GM18517 (cell line): ENCODE measurements around the gene DLG4.
"Not testable (repeated sequence)": the region's sequence is repeated elsewhere in the genome, so short reads cannot be mapped to it uniquely, and the experiment has no call there.

Experiments used
- ATAC-seq: cut with Tn5 transposase; IDR thresholded peaks from one replicate; pipeline ENCODE4 v1.9.1; 2021; ENCODE audit warnings: mild to moderate bottlenecking, moderate library complexity; ENCODE audit not compliant: unreplicated experiment

Gene DLG4

DNA sequence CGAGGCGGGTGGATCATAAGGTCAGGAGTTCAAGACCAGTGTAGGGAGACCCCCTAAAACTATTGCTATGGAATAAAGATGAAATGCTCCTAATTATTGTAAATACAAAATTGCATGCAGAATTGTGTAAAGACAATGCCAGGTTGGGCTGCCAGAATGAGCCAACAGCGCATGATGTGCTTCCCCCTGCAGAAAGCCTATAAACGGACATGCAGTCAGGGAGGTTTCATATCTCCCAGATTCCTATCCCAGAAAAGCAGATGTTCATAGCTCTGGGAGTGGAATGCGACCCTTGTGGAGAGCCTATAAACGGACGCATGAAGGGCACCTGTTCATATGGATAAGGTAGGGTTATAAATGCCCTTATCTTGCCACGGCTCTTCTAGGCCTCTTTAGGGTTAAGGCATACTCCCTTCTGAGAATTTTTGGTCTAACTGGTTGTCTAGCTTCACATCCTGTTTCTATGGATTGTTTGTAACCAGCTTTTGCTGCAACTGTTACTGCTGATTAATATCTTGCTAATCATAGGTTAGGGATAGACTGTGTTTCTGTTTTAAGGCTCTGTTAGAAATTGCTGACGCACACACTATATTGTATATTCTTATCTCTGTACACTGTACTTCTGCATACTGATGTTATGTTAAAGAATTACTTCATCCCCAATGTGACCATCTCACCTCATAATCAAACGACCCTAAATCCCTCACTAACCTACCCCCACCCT, 50.6 kb downstream of the DLG4 start:
- ATAC-seq, result not testable (repeated sequence)

DNA sequence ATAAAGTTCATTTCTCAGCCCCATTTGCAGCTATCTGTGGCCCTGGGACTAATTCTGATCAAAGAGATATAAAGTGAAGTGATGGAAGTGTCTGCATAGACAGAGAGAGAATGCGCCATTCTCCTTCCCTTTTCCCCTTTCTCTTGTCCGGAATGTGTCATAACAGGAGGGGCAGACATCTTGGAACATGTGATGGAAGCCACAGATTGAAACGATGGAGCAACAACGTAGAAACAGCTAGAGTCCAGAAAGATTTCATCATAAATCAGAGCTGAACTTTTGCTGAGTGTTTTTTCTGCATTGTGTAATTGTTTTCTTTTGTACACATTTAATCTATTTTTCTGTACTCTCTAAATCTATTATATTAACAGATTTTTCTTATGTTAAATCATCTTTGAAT, 51.8 kb downstream of the DLG4 start:
- ATAC-seq, result no peak

GRCh38 chr17:7166873-7167272, 52.8 kb downstream of the DLG4 start:
- no peak for ATAC-seq

DNA sequence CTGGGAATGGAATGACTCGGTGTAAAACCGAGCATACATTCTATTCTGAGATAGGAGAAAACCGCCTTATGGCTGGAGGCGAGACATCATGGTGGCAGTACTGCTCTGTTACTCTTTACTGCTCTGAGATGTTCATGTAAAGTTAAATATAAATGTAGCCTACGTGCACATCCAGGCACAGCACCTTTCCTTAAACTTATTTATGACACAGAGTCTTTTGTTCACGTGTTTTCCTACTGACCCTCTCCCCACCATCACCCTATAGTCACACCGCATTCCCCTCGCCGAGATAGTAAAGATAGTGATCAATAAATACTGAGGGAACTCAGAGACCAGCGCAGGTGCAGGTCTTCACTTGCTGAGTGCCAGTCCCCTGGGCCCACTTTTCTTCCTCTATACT, 60.1 kb downstream of the DLG4 start:
- not testable (repeated sequence) for ATAC-seq

DNA sequence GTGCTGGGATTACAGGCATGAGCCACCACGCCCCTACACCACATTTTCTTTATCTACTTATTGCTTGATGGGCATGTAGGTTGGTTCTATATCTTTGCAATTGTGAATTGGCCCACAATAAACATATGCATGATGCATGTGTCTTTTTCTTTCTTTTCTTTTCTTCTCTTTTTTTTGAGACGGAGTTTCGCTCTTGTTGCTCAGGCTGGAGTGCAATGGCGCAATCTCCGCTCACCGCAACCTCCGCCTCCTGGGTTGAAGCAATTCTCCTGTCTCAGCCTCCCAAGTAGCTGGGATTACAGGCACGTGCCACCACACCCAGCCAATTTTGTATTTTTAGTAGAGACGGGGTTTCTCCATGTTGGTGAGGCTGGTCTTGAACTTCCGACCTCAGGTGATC, 61.2 kb downstream of the DLG4 start:
- ATAC-seq, result not testable (repeated sequence)

DNA sequence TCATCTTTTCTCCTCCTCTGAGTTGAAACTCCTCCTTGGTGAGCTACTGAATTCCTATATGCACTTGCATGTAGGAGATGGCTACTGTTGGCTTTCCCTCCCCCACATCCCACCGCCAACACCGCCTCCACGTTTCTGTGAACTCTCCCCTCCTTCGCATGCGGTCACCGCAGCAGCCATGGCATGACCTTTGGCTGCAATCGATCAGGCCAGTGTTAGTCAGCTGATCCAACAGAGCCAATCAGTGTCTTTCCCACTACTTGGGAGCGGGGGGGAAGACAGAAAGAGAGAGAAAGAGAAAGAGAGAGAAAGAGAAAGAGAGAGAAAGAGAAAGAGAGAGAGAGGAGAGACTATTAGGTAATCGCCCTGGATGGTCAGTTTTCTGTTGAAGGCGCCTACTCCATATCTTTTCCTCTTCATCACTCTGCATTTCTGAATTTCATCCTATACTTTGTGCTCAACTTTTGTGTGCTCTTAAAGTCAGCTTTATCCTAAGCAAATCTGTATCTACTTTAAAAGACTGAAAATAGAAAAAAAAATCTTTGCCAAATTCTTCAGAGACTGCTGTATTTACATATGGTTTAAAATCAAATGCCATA, 63.2 kb downstream of the DLG4 start:
- no peak for ATAC-seq

GRCh38 chr17:7147772-7148171, 71.9 kb downstream of the DLG4 start:
- ATAC-seq, result no peak

- no peak for ATAC-seq
Measured at GRCh38 chr17:7146115-7146514, 73.5 kb downstream of the DLG4 start.

- ATAC-seq, result no peak
Measured at GRCh38 chr17:7144213-7144612, 75.4 kb downstream of the DLG4 start.

- ATAC-seq, result no peak
Measured at GRCh38 chr17:7141824-7142223, 77.8 kb downstream of the DLG4 start.

DNA sequence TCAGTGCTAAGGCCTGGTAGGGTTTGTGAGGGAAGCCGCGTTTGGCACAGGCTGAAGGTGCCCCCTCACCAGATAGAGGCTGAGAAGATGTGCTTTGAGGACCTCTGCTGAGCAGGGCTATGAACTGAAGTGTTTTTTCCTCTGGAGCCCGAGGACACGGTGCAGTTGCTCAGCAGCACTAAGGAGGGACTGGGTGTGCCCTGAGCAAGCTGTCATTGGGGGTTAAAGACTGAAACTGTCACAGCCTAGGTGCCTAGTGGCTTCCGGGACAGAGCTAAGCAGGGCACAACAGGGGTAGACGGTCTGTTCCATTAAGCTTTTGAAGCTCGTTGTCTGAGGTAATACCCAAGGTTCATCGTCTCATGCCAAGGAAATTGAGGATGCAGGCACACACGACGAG, 80.2 kb downstream of the DLG4 start:
- ATAC-seq, result no peak

DNA sequence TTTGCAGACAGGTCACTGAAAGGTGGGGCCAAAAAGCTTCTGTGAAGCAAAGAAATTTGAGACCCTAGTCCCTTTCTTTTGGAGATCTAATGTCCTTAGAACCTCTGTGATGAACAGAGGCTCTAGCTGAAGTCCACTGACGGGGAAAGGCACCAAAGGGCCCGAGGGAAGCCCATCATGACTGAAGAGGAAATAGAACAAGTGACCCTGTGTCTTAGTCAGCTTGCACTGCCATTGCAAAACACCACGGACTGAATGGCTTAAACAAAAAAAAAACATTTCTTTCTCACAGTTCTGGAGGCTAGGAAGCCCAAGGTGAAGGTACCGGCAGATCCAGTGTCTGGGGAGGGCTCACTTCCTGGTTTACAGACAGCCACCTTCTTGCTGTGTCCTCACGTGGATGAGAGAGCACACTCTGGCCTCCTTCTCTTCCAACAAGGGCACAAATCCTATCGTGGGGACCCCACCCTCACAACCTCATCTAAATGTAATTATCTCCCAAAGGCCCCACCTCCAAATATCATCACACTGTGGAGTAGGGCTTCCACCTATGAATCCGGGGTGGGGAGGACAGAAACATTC, 80.7 kb downstream of the DLG4 start:
- ATAC-seq, result no peak

GRCh38 chr17:7137171-7137943, 82.3 kb downstream of the DLG4 start:
- ATAC-seq, result no peak
